HEK293 (cell line): ENCODE measurements around the gene CHST9.

ENCODE experiments used
- CTCF ChIA-PET: fragments of 350-600 bp; formaldehyde crosslinking; extraction: SDS; loops from one replicate; lab custom pipeline; 2021; ENCODE audit warnings: antibody characterized with exemption; lab: Yijun Ruan, JAX
- POLR2A ChIA-PET: fragments of 300-600 bp; formaldehyde crosslinking; extraction: SDS; loops from one replicate; lab custom pipeline; 2020; ENCODE audit warnings: antibody characterized with exemption, inconsistent platforms; lab: Yijun Ruan, JAX
- H3K27ac ChIP-seq: fragments of 200-500 bp; sonication (Bioruptor generic); 2 replicates; pipeline ENCODE4 v1.5.1; 2014; ENCODE audit warnings: low read depth, low read length, control low read depth, inconsistent platforms; ENCODE audit errors: extremely low read depth
- H3K36me3 ChIP-seq, 2 experiments: fragments of 200-500 bp in 1 of 2; sonication (Bioruptor generic) in 1 of 2; 1 replicate in 1 of 2; 2 replicates in 1 of 2; pipeline ENCODE4 v1.5.1; 2014 to 2017; ENCODE audit warnings: inconsistent platforms in 2 of 2, low read length in 2 of 2; ENCODE audit not compliant: control insufficient read depth in 2 of 2, insufficient read depth in 1 of 2
- H3K4me1 ChIP-seq: fragments of 200-500 bp; sonication (Bioruptor generic); 2 replicates; pipeline ENCODE4 v1.5.1; 2014; ENCODE audit warnings: mild to moderate bottlenecking, low read length, inconsistent platforms; ENCODE audit not compliant: control insufficient read depth, insufficient read depth
- H3K4me3 ChIP-seq: 2 replicates; pipeline ENCODE4 v1.5.1; 2011; ENCODE audit warnings: low read depth, mild to moderate bottlenecking, control low read depth, low read length, moderate library complexity
- H3K9me3 ChIP-seq: fragments of 200-500 bp; sonication (Bioruptor generic); 2 replicates; pipeline ENCODE4 v1.5.1; 2014; ENCODE audit warnings: low read depth, low read length, inconsistent platforms; ENCODE audit not compliant: control insufficient read depth, insufficient read depth
- FEZF1 ChIP-seq: fragments of 450-650 bp; formaldehyde crosslinking; IDR thresholded peaks from 2 replicates; pipeline ENCODE4 v1.5.1; 2016; ENCODE audit warnings: missing biosample characterization, missing genetic modification characterization
- GLIS1 ChIP-seq: fragments of 450-650 bp; formaldehyde crosslinking; IDR thresholded peaks from 2 replicates; pipeline ENCODE4 v1.5.1; 2016; ENCODE audit warnings: missing biosample characterization, missing genetic modification characterization
- GLIS2 ChIP-seq: fragments of 450-650 bp; formaldehyde crosslinking; IDR thresholded peaks from 2 replicates; pipeline ENCODE4 v1.5.1; 2016; ENCODE audit warnings: missing biosample characterization, missing genetic modification characterization
- KLF7 ChIP-seq: fragments of 450-650 bp; formaldehyde crosslinking; IDR thresholded peaks from 2 replicates; pipeline ENCODE4 v1.5.1; 2016; ENCODE audit warnings: missing biosample characterization, missing genetic modification characterization, borderline replicate concordance
- MYNN ChIP-seq: fragments of 450-650 bp; formaldehyde crosslinking; IDR thresholded peaks from 2 replicates; pipeline ENCODE4 v1.5.1; 2016; ENCODE audit warnings: missing biosample characterization, missing genetic modification characterization, borderline replicate concordance
- OVOL3 ChIP-seq: fragments of 450-650 bp; formaldehyde crosslinking; IDR thresholded peaks from 2 replicates; pipeline ENCODE4 v1.5.1; 2016; ENCODE audit warnings: missing biosample characterization, missing genetic modification characterization
- PRDM1 ChIP-seq: fragments of 450-650 bp; formaldehyde crosslinking; IDR thresholded peaks from 2 replicates; pipeline ENCODE4; 2016; ENCODE audit warnings: missing biosample characterization, missing genetic modification characterization
- REPIN1 ChIP-seq: fragments of 450-650 bp; formaldehyde crosslinking; IDR thresholded peaks from 2 replicates; pipeline ENCODE4 v1.5.1; 2017; ENCODE audit warnings: missing biosample characterization, missing genetic modification characterization, low read depth
- SCRT1 ChIP-seq: fragments of 450-650 bp; formaldehyde crosslinking; IDR thresholded peaks from 2 replicates; pipeline ENCODE4 v1.5.1; 2016; ENCODE audit warnings: missing biosample characterization, missing genetic modification characterization, borderline replicate concordance
- ZBTB20 ChIP-seq: fragments of 450-650 bp; formaldehyde crosslinking; IDR thresholded peaks from 2 replicates; pipeline ENCODE4 v1.5.1; 2016; ENCODE audit warnings: missing biosample characterization, missing genetic modification characterization
- ZBTB21 ChIP-seq: fragments of 450-650 bp; formaldehyde crosslinking; IDR thresholded peaks from 2 replicates; pipeline ENCODE4 v1.5.1; 2017; ENCODE audit warnings: missing biosample characterization, missing genetic modification characterization
- ZBTB6 ChIP-seq: fragments of 450-650 bp; formaldehyde crosslinking; IDR thresholded peaks from 2 replicates; pipeline ENCODE4 v1.5.1; 2017; ENCODE audit warnings: missing biosample characterization, missing genetic modification characterization
- ZBTB7A ChIP-seq: fragments of 450-650 bp; formaldehyde crosslinking; IDR thresholded peaks from 2 replicates; pipeline ENCODE4 v1.5.1; 2016; ENCODE audit warnings: low read depth, missing biosample characterization, missing genetic modification characterization
- ZEB2 ChIP-seq: fragments of 450-650 bp; formaldehyde crosslinking; IDR thresholded peaks from 2 replicates; pipeline ENCODE4 v1.5.1; 2016; ENCODE audit warnings: missing biosample characterization, missing genetic modification characterization
- ZFHX2 ChIP-seq: fragments of 450-650 bp; formaldehyde crosslinking; conservative IDR thresholded peaks from 2 replicates; pipeline ENCODE4 v1.5.1; 2016; ENCODE audit warnings: missing biosample characterization, missing genetic modification characterization
- ZNF121 ChIP-seq: fragments of 450-650 bp; formaldehyde crosslinking; IDR thresholded peaks from 2 replicates; pipeline ENCODE4 v1.5.1; 2016; ENCODE audit warnings: missing biosample characterization, missing genetic modification characterization
- ZNF140 ChIP-seq: fragments of 450-650 bp; formaldehyde crosslinking; IDR thresholded peaks from 2 replicates; pipeline ENCODE4 v1.5.1; 2016; ENCODE audit warnings: missing biosample characterization, missing genetic modification characterization
- ZNF23 ChIP-seq: fragments of 450-650 bp; formaldehyde crosslinking; IDR thresholded peaks from 2 replicates; pipeline ENCODE4 v1.5.1; 2016; ENCODE audit warnings: missing biosample characterization, missing genetic modification characterization, borderline replicate concordance
- ZNF311 ChIP-seq: fragments of 450-650 bp; formaldehyde crosslinking; IDR thresholded peaks from 2 replicates; pipeline ENCODE4 v1.5.1; 2017; ENCODE audit warnings: missing biosample characterization, missing genetic modification characterization, borderline replicate concordance
- ZNF341 ChIP-seq: fragments of 450-650 bp; formaldehyde crosslinking; IDR thresholded peaks from 2 replicates; pipeline ENCODE4; 2016; ENCODE audit warnings: low read depth, missing biosample characterization, missing genetic modification characterization
- ZNF366 ChIP-seq: fragments of 450-650 bp; formaldehyde crosslinking; conservative IDR thresholded peaks from 2 replicates; pipeline ENCODE4 v1.5.1; 2016; ENCODE audit warnings: missing biosample characterization, missing genetic modification characterization
- ZNF529 ChIP-seq: fragments of 450-650 bp; formaldehyde crosslinking; IDR thresholded peaks from 2 replicates; pipeline ENCODE4 v1.5.1; 2017; ENCODE audit warnings: missing genetic modification characterization, missing biosample characterization; ENCODE audit not compliant: insufficient replicate concordance
- ZNF548 ChIP-seq: fragments of 450-650 bp; formaldehyde crosslinking; IDR thresholded peaks from 2 replicates; pipeline ENCODE4 v1.5.1; 2016; ENCODE audit warnings: missing biosample characterization, missing genetic modification characterization
- ZNF600 ChIP-seq: fragments of 450-650 bp; formaldehyde crosslinking; IDR thresholded peaks from 2 replicates; pipeline ENCODE4 v1.5.1; 2016; ENCODE audit warnings: missing biosample characterization, missing genetic modification characterization
- ZNF664 ChIP-seq: fragments of 450-650 bp; formaldehyde crosslinking; IDR thresholded peaks from 2 replicates; pipeline ENCODE4 v1.5.1; 2016; ENCODE audit warnings: missing biosample characterization, missing genetic modification characterization
- ZNF768 ChIP-seq: fragments of 450-650 bp; formaldehyde crosslinking; IDR thresholded peaks from 2 replicates; pipeline ENCODE4 v1.5.1; 2018; ENCODE audit warnings: missing biosample characterization, mild to moderate bottlenecking, missing genetic modification characterization
- ZNF792 ChIP-seq: fragments of 450-650 bp; formaldehyde crosslinking; IDR thresholded peaks from 2 replicates; pipeline ENCODE4 v1.5.1; 2016; ENCODE audit warnings: missing biosample characterization, missing genetic modification characterization
- ZNF830 ChIP-seq: fragments of 450-650 bp; IDR thresholded peaks from 2 replicates; pipeline ENCODE4 v1.5.0; 2018; ENCODE audit warnings: missing biosample characterization, missing genetic modification characterization, low read depth, mild to moderate bottlenecking, moderate library complexity
- TF ChIP-seq, protein P1 (sequence below): fragments of 450-650 bp; formaldehyde crosslinking; IDR thresholded peaks from 2 replicates; pipeline ENCODE4 v1.5.1; 2016; ENCODE audit warnings: missing biosample characterization, missing genetic modification characterization
- TF ChIP-seq, protein P2 (sequence below): fragments of 450-650 bp; formaldehyde crosslinking; IDR thresholded peaks from 2 replicates; pipeline ENCODE4 v1.5.1; 2016; ENCODE audit warnings: missing biosample characterization, missing genetic modification characterization

Gene CHST9

DNA sequence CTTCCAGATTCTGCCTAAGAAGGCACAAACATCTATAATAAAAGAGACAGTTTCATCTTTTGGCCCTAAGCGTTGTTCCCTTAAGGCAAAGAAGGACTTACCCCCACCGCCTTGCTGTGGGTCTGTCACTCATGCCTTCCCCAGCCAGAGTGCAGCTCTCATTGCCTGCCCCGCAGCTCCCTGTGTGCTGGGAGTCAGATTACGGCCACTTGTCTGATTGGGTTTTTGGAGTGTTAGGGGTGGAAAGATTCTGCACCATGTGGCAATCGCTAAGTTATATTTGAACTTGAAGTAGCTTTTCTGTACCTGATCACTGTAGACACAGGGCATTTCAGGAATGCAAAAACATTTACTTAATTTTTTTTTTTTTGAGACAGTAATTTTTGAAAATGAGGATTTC is 319.6 kb downstream of the CHST9 start, which contains the start of gene AQP4 (continued):
- TF ChIP-seq GLIS2 (tag by site-specific recombination) (0 out of 2 replicates have a peak, but pooled peaks have one; percentile 19), ZNF23 (no peak), ZNF600 (tag by site-specific recombination) (peak; percentile 64), GLIS1 (tag by site-specific recombination) (peak; percentile 57), ZNF548 (tag by site-specific recombination) (peak; percentile 61; the same call in 1 of the 2 replicates), ZNF768 (tag by site-specific recombination) (no peak)
- TF ChIP-seq, protein P1, sequence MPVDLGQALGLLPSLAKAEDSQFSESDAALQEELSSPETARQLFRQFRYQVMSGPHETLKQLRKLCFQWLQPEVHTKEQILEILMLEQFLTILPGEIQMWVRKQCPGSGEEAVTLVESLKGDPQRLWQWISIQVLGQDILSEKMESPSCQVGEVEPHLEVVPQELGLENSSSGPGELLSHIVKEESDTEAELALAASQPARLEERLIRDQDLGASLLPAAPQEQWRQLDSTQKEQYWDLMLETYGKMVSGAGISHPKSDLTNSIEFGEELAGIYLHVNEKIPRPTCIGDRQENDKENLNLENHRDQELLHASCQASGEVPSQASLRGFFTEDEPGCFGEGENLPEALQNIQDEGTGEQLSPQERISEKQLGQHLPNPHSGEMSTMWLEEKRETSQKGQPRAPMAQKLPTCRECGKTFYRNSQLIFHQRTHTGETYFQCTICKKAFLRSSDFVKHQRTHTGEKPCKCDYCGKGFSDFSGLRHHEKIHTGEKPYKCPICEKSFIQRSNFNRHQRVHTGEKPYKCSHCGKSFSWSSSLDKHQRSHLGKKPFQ (tag by site-specific recombination) = no peak

DNA sequence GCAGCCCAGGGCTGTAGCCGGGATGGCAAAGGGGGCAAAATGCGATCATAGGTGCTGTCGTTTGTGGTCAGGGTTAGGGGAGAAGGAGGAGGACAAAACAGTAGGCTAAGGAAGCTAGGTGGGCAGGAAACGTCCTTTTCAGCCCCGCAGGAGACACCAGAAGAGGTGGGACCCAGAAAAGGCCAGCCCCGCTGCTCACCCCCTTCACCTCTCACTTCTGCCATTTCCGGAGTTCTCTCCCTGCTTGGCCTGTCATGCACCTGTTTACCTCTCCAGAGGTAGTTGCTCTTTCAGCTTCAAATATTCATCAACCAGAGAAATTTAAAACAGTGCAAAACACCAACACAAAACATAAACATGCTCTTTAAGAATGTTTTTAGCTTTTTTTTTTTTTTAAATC is 320.4 kb downstream of the CHST9 start:
- ChIA-PET POLR2A (no interaction called here), CTCF (interaction anchor here (0.6 to 0.9 kb wide), 3 partner anchors 62 to 558 kb away, joined by 3 to 4 read pairs (median 3); no protein-coding TSS in a partner anchor)
- no peak for TF ChIP-seq PRDM1 (tag by site-specific recombination)
- TF ChIP-seq ZNF664 = no peak
- TF ChIP-seq ZNF121 (tag by site-specific recombination) = no peak
- no peak for TF ChIP-seq ZNF792 (tag by site-specific recombination)
- no peak for TF ChIP-seq SCRT1 (tag by site-specific recombination)
- TF ChIP-seq ZNF140 (tag by site-specific recombination) = no peak
- no peak for TF ChIP-seq ZNF529 (tag by site-specific recombination)
- no peak for TF ChIP-seq OVOL3 (tag by site-specific recombination)
- no peak for TF ChIP-seq MYNN (tag by site-specific recombination)
- TF ChIP-seq ZEB2 (tag by site-specific recombination) = no peak
- no peak for TF ChIP-seq ZBTB6 (tag by site-specific recombination)
- no peak for TF ChIP-seq ZBTB7A (tag by site-specific recombination)
- Histone ChIP-seq H3K4me1 (no peaks in the 10 kb centered on the region; the same call in 1 of the 2 replicates), H3K27ac (no peak overlapping the region), H3K36me3 (no peaks in the 10 kb centered on the region), H3K9me3 (no peaks in the 10 kb centered on the region), H3K4me3 (no peak overlapping the region)

GRCh38 chr18:26863921-26864497 is 321.1 kb downstream of the CHST9 start:
- TF ChIP-seq, protein P2, sequence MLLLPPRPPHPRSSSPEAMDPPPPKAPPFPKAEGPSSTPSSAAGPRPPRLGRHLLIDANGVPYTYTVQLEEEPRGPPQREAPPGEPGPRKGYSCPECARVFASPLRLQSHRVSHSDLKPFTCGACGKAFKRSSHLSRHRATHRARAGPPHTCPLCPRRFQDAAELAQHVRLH = no peak
- TF ChIP-seq ZNF830 (tag by site-specific recombination) (no peak), ZFHX2 (tag by site-specific recombination) (peak; percentile 29), ZNF341 (peak; percentile 39; the same call in 1 of the 2 replicates), GLIS1 (tag by site-specific recombination) (peak; percentile 36), REPIN1 (tag by site-specific recombination) (no peak), ZNF140 (tag by site-specific recombination) (no peak), KLF7 (tag by site-specific recombination) (no peak), ZBTB20 (tag by site-specific recombination) (peak; percentile 70), ZBTB21 (no peak), FEZF1 (tag by site-specific recombination) (0 out of 2 replicates have a peak, but pooled peaks have one; percentile 6), ZNF311 (tag by site-specific recombination) (no peak), ZNF121 (tag by site-specific recombination) (no peak), ZNF366 (tag by site-specific recombination) (no peak)
- TF ChIP-seq, protein P1 (tag by site-specific recombination) = no peak
- TF ChIP-seq, all 188 proteins: peak for 5
- POLR2A ChIA-PET = no interaction called here
- CTCF ChIA-PET = no interaction called here
- Histone ChIP-seq H3K4me1 (no peaks in the 10 kb centered on the region; the same call in 1 of the 2 replicates), H3K4me3 (no peak overlapping the region), H3K36me3 (no peaks in the 10 kb centered on the region), H3K9me3 (no peaks in the 10 kb centered on the region), H3K27ac (no peak overlapping the region)
